ENCODE data around the gene ARHGAP10.
"Not testable (repeated sequence)": the region's sequence is repeated elsewhere in the genome, so short reads cannot be mapped to it uniquely, and the experiment has no call there.

The ARHGAP10 gene

GRCh38 chr4:147901388-147901787 lies 169.5 kb downstream of the ARHGAP10 start:
- H3K4me3 ChIP-seq (ENCODE audit: low read depth, low read length): no peak overlapping the region
- no peak for TF ChIP-seq CTCF (IDR thresholded peaks at IDR 0.05; ENCODE audit: borderline replicate concordance, insufficient read depth, low read depth, low read length)

- TF ChIP-seq CTCF (IDR thresholded peaks at IDR 0.05; ENCODE audit: borderline replicate concordance, insufficient read depth, low read depth, low read length): no peak
- no peak overlapping the region for H3K4me3 ChIP-seq (ENCODE audit: low read depth, low read length)
Measured at GRCh38 chr4:147901916-147902315, 170.0 kb downstream of the ARHGAP10 start.

GRCh38 chr4:147909225-147909624 lies 177.3 kb downstream of the ARHGAP10 start:
- H3K4me3 ChIP-seq (ENCODE audit: low read depth, low read length): no peak overlapping the region
- no peak for TF ChIP-seq CTCF (IDR thresholded peaks at IDR 0.05; ENCODE audit: borderline replicate concordance, insufficient read depth, low read depth, low read length)

- no peak overlapping the region for H3K4me3 ChIP-seq (ENCODE audit: low read depth, low read length)
- no peak for TF ChIP-seq CTCF (IDR thresholded peaks at IDR 0.05; ENCODE audit: borderline replicate concordance, insufficient read depth, low read depth, low read length)
Measured at GRCh38 chr4:147910315-147910714, 178.4 kb downstream of the ARHGAP10 start.

GRCh38 chr4:147912106-147912505 lies 180.2 kb downstream of the ARHGAP10 start:
- H3K4me3 ChIP-seq (ENCODE audit: low read depth, low read length): not testable (repeated sequence)

GRCh38 chr4:147913137-147913536 lies 181.2 kb downstream of the ARHGAP10 start:
- TF ChIP-seq CTCF (IDR thresholded peaks at IDR 0.05; ENCODE audit: borderline replicate concordance, insufficient read depth, low read depth, low read length): no peak
- no peak overlapping the region for H3K4me3 ChIP-seq (ENCODE audit: low read depth, low read length)

- no peak overlapping the region for H3K4me3 ChIP-seq (ENCODE audit: low read depth, low read length)
- no peak for TF ChIP-seq CTCF (IDR thresholded peaks at IDR 0.05; ENCODE audit: borderline replicate concordance, insufficient read depth, low read depth, low read length)
Measured at GRCh38 chr4:147916351-147916750, 184.5 kb downstream of the ARHGAP10 start.

GRCh38 chr4:147923381-147923780 lies 191.5 kb downstream of the ARHGAP10 start:
- no peak for TF ChIP-seq CTCF (IDR thresholded peaks at IDR 0.05; ENCODE audit: borderline replicate concordance, insufficient read depth, low read depth, low read length)
- H3K4me3 ChIP-seq (ENCODE audit: low read depth, low read length): no peak overlapping the region

All from GM12875 (cell line).